T-helper 1 cell treated with Interleukin-12 subunit alpha and Interleukin-12 subunit beta and Interleukin-4 antibody, amounts not matched to agents 30 ng/mL and 1 ng/mL, for 36 hours (primary cell): ENCODE results near the gene MYL3. TPM values are rescaled to one million over a fixed set of nuclear protein-coding genes. Genes with fewer than 3 reads are reported as not detected.

Experiments used
- intact Hi-C: fragments of 100-400 bp; cut with micrococcal nuclease; formaldehyde crosslinking; loops from one replicate; pipeline ENCODE4 v1.15.1; 2024
- total RNA-seq: library from RNA; stranded (reverse); gene quantifications from 2 replicates; pipeline ENCODE4 v1.2.3, GENCODE V29; 2022

Gene MYL3
- total RNA-seq, 1 donor from 2014 or later, result not detected

DNA sequence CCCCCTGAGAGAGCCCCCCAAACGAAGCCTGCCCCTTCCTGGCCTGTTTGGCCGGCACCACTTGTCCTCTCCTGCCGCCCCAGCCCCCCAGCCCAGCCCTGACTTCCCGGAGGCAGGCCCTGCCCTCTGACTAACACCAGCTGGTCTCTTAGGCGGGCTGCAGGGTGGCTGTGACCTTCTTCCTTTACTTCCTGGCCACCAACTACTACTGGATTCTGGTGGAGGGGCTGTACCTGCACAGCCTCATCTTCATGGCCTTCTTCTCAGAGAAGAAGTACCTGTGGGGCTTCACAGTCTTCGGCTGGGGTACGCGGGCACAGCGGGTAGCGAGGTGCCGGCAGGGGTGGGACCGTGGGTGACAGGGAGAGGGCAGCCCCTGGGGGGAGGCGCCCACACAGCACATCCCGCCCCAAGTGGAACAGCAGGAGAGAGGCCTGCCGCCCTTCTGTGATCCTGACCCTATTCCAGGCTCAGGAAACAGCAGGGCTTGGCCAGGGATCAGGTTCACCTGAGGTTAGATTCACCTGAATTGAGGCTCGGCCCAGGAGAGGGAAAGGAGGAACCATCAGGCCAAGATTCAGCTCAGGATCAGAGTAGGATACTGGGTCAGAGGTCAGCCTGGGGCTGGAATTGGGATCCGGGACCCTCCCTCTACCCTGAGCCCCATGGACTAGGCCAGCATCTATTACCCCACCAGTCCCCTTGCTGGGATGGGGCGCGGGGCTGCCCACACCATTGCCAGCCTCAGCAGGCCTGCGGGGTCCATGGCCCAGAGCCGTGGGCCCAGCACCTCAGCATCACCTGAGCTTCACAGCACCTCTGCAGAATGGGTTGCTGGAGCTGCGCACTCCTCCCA, 36.1 kb upstream of the MYL3 start:
- intact Hi-C loops, result no loop called here

DNA sequence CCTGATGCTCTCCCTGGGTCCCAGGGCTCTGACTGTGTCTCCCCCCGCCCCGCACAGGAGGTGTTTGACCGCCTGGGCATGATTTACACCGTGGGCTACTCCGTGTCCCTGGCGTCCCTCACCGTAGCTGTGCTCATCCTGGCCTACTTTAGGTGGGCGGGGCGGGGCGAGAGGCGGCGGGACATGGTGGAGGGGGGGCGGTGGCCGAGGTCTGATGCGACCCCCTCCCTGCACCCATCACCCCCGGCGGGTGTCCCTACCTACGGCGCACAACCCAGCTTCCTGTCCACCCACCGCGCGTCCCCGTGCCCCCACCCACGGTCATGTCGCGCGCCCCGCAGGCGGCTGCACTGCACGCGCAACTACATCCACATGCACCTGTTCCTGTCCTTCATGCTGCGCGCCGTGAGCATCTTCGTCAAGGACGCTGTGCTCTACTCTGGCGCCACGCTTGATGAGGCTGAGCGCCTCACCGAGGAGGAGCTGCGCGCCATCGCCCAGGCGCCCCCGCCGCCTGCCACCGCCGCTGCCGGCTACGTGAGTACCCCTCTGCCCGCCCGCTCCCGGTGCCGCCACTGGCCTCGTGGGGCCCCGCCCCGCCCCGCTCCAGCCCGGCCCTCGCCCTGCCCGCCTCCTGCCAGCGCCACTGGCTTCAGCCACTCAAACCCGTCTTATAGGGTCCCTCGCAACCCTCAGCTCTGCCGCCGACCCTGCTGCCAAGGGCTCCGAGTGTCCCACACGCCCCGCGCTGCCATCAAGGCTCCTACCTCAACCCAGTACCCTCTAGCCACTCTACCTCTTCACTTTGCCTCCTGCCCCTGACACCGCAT, 35.3 kb upstream of the MYL3 start:
- intact Hi-C loops, result no loop called here

DNA sequence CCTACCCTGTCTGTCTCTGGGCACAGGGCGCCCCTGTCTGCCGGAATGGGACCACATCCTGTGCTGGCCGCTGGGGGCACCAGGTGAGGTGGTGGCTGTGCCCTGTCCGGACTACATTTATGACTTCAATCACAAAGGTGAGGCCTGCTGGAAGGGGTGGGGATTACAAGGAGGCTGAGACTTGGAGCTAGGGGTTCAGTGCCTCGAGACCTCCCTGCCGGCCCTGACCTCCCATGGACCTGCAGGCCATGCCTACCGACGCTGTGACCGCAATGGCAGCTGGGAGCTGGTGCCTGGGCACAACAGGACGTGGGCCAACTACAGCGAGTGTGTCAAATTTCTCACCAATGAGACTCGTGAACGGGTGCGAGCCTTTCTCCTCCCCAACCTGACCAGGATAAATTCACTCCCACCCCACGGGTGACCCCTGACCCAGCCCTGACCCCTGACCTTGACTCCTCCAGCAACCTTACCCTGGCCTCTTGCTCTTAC, 34.6 kb upstream of the MYL3 start:
- intact Hi-C loops, result no loop called here

DNA sequence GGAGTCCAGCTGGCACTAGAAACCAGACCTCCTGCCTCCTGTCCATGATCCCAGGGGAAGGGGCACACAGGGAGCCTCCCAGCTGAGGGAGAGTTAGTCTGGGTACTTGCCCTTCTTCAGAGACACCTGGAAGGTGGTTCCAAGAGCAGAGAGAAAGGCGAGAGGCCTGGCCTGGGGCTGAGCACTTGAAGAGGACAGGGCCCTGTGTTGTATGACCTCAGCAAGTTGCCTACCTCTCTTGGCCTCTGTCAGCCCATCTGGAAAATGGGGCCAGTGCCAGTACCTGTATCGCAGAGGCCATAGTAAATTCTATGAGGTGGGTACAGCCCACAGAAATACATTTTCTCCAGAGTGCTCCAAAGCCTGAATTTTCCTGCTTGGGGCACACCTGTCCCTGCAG, 33.8 kb upstream of the MYL3 start:
- intact Hi-C loops, result no loop called here

DNA sequence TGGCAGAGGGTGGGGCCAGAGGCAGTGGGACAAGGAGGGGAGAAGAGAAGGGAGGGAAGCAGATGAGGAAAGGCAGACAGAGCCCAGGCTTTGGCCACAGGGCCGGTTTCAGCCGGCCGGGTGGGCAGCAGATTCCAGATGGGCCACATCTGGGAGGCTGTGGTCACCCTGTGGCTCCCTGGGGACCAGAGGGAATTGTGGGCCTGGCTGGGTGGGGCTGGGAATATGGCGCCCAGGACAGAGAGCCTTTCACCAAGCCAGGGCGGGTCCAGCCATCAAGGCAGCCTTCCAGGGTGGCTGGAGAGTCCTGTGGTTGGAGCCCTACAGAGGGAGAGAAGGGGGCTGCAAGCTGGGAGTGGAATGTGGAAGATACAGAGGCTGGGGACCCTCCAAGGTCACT, 33.1 kb upstream of the MYL3 start:
- intact Hi-C loops, result no loop called here

DNA sequence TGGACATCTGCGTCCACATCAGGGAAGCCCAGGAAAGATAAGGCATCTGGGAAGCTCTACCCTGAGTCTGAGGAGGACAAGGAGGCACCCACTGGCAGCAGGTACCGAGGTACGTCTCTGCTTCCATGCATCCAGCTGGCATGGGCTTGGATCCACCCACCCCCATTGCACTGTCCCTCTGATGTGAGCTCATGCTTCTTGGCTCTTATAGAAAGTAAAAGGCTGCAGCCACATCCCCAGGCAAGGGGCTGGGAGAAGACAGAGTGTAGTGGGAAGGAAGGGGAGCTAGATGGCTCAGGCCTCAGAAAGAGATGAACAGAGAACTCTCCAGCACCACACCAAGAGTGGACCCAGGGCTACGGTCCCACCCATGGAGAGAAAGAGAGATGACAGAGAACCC, 32.5 kb upstream of the MYL3 start:
- intact Hi-C loops, result loop anchor here (1.0 kb wide), 1 partner anchor 29 kb away; no protein-coding TSS in a partner anchor

DNA sequence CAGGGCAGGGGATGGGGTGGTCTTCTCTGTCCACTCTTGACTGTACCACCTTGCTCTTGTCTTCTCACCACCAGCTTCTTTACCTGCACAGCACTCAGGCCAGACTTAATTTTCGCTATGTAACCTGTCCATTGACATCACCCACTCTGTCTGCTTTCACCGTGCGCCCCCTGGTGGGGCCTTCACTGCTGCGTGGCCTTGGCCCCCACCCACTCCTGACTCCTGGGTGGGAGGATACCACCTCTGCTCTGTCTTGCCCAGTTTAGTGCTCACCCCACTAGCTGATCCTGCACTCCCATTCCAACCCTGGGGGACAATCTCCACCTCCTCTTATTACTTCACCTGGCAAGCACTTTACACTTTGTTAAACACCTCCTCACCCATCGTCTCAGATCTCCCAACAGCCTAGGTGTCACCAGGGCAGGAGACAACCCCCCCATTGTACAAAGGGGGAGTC, 32.0 kb upstream of the MYL3 start:
- intact Hi-C loops, result loop anchor here (1.0 kb wide), 1 partner anchor 29 kb away; no protein-coding TSS in a partner anchor

DNA sequence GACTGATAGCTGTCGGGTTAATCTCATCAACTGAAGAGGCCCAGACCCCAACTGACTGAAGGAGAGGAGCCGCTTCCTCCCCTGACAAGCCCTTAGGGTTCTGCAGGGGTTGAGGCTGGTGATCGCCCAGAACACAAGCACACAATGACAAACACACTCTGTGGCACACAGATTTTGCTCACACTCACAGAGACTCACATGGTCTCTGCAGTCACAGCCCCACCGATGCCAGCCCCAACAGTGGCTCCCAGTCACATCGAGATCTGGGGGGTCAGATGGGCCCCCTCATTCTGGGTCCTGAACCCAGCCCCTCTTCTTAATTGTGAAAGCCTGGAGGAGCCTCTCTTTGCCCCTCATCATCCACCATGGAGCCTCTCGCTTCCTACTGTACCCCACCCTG, 31.0 kb upstream of the MYL3 start:
- intact Hi-C loops, result no loop called here

DNA sequence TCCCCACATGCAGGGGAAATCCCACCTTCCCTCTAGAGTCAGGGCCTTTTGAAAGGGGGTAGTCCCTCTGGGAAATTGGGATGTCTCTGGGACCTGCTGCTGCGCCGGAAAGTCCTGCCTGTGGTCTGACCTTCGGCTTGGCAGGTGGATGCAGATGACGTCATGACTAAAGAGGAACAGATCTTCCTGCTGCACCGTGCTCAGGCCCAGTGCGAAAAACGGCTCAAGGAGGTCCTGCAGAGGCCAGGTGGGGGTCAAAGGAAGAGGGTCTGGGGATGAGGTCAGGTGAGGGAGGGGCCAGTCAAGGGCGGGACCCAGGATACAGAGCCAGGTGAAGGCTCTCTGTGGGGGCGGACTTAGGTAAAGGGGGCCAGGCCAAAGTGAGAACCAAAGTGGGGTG, 30.5 kb upstream of the MYL3 start:
- intact Hi-C loops, result no loop called here

DNA sequence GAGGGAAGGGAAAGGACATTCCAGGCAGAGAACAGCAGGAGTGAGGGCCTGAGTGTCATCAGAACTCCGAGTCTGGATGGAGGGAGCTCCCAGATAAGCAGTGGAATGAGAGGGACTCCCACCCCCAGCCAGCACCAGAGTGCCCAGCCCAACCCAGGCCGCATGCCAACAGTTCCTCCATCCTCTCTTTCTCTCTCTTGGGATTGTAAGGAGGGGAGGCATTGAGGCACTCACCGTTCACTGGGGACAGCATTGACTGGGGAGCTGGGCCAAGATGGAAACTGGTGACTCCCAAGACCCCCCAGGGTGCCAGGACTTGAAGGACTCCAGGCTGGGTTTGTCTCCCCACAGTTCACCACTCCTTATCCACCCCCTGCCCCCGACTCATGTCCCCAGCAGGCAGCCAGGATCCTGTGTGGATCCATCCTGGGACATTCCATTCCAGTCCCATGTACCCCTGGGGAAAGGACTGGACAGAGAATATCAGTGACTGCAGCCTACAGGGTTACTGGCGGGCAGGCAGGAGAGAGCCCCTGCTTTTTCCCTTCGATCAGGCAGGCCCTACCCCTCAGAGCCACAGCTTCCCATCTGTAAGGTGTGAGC, 30.0 kb upstream of the MYL3 start:
- intact Hi-C loops, result no loop called here

DNA sequence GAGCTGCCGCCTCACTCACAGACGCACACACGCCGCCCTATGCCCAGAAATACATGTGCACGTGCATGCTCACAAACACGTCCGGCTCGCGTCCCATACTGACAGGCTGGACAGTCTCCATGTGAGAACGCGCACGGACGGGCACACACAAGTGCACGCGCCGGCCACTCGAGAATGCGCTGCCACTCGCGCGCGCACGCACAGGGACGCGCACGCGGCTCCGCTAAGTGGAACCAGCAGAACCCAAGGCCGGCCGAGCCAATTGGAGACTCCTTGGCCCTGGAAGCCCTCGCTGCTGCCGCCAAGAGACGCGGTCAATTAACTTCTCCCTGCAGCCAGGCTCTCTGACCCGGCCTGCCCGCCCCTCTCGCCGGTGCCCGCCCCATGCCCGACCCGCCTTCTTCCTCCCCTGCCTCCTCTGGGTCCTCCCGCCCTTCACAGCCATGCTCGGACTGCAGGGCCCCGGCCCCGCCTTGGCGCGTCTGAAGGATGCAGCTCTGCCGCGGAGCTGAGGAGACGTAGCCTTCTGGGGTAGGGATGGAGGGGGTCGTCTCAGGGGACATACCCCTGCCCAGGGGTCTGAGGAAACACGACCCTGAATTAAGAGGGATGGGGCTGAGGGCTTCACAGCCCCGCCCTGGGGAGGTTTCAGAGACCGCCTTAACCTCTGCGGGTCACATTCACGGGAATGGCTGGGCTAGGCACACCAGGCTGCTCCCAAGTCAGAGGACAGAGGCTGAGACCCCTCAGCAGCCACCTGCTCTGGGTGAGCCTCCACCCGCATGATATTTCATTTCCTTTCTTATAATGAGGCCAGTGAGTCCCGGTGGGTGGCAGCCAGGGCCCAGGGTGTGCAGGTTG, 29.3 kb upstream of the MYL3 start:
- intact Hi-C loops, result no loop called here

DNA sequence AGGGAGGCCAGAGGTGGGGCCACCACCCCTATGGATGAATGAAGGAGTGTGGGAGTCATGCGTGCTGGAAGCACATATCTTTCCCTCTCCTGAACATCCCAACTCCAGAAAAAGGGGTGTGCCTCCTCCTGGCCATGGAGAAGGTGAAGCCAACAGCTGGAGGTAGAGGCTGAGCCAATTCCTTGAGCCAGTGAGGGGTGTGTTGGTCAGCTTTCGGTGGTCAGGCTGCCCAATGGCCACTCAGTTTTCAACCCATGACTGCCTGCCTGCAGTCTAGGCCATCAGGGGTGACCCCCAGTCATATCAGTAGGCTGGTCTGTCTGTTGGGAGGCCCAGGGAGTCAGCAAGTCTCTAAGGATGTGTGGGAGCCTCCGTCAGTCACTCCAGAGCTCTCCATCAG, 27.9 kb upstream of the MYL3 start:
- intact Hi-C loops, result no loop called here

DNA sequence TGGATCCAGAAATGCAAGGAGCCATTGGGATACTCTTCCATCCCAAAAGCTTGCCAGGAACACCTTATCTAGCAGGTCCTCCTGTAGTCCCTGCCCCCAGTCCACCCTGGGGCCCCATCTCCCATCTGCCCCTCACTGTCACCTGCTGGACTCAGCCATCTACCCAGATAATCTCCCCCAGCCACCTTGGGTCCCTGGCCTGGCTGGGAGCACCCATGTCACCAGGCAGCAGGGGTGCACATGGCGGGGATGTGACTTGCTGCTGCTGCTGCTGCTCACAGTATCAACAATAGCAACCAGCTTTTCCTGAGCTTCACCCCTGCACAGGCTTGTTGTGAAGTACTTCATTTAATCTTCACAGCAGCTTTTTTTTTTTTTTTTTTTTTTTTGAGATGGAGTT, 26.9 kb upstream of the MYL3 start:
- intact Hi-C loops, result no loop called here

DNA sequence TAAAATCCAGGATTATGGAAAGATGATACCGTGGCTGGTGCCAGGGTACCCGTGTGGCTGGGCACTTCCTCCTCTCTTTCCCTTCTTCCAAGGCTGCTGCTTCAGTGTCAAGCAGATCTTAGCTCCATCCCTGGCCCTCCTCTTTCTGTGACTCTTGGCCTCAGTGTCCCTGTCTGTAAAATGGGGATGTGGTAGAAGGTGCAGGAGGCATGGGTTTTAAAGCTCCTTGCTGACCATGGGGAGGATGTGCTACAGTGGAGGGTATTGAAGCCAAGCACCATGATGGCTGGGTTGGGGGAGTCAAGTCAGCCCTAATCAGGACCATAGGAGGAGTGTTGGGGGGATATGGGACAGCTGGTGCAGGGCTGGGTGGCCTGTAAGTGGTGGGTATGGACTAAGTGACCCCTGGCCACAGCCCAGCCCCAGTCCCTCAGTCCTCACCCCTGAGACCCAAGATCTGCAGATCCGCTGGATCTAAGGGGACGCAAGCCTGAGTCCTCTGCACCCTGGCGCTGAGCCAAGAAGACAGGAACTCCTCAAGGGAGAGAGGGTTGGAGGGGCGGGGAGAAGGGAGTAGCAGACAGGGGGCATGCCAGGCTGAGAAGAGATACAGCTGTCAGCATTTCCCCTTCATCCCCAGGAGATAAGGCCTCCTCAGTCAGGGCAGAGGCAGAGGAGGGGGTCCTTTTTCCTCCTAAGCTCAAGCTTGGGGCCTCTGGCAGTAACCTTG, 26.3 kb upstream of the MYL3 start:
- intact Hi-C loops, result no loop called here

DNA sequence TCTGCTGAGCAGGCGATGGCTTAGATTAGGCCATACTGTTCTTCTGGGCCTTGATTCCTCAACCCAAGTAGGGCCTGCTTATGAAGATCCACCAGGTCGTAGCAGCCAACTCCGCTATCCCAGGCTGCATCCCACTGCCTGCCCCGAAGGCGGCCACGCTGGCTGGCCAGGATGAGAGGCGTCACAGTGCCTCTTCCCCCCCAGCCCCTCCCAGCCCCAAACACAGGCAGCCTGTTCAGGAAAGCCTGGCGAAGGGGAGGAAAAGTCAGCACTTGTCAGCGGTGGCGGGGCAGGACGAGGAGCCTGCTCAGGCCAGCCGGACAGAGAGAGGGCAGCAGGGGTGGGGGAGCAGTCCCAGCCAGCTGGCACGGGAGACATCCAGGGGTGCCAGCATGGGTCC, 25.5 kb upstream of the MYL3 start:
- intact Hi-C loops, result no loop called here

DNA sequence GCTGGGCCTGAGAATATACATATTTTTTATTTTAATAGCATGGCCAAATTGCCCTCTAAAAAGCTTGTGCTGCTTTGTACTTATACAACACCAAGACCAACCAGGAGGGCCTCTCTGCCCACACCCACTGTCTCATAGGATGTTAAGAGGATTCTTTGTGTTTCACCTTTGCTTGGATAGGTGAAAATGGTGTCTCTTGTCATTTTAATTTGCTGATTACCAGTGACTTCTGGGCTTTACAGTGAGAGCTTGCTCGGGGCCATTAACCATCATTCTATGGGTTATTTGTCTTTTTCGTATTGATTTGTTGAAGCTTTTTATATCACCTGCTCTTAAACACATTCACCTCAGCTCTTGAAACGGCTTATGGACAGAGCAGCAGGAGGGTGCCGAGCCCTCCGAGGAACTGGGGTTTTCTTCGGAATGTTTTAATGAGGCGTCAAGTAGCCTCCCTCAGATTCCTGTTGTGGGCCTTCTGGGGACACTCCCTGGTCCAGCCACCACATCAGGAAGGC, 24.8 kb upstream of the MYL3 start:
- intact Hi-C loops, result no loop called here

DNA sequence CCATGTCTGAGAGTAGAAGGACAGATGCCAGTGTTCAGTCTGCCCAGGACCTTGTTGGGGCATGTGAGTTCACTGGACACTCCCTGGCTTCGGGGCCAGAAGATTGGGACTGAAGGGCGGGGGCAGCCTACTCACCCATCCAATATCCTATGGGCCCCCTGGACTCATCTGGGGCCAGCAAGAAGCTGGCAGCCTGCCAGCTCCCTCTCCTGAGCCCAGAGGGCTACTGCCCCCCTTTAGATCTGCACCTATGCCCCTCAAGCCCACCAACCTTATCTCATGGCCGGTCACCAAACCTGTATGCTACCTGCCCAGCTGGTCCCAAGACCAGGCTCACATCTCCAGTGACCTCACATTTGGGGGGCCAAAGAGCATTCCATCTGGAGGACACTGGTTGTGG, 22.4 kb upstream of the MYL3 start:
- intact Hi-C loops, result no loop called here

DNA sequence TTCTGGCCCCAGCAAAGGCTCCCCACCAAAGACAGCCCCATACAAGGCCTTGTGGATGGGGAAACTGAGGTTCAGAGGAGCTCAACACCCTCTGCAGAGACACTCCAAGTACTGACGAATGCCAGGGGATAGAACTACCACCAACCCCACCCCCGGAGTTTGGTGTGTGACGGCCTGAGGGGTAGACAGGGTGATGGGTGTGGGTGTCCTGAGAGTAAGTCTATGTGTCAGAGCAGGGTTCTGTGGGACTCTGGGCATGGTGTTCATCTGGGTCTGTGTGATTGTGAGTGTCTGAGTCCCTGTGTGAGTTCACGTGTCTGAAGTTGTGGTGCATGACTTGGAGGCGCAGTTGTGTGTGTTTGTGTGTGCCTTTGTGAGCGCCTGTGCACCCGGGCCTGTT, 21.7 kb upstream of the MYL3 start:
- intact Hi-C loops, result no loop called here

DNA sequence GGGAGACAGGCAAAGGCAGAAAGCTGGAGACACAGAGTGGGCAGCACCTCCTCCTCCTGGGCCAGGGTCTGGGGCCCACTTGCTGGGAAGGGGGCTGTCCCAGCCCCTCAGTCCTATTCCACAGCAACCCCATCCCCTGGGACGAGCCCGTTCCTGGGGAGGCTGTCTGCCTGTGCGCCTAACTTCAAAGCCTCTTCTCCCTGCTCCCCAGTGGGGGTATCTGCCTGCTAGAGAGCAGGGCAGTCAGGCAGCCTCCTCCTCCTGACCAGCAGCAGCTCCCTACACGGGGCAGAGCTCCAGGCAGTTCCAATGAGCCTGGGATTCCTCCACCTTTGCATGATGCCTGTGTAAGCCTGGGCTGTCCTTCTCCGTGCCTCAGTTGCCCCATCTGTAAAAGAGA, 21.2 kb upstream of the MYL3 start:
- intact Hi-C loops, result no loop called here

DNA sequence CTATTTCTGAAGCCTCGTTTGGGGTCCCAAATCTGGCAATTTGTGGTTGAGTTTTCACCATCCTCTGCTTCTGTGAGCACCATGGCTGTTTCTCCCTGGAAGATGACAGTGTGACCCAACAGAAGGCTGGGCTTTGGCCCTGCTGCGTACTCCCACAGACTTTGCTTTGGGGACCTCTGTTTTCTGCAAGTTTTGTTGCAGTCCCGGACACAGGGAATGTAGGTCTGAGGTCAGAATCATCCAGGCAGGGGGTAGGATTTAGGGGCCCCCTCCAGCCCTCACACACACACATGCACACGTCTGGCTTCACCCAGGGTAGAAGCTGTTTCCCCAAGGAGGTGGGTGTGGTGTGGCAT, 20.6 kb upstream of the MYL3 start:
- intact Hi-C loops, result no loop called here
